Frontal cortex (tissue), 4 donors: ENCODE data around the gene VIT. TPM values are rescaled to one million over a fixed set of nuclear protein-coding genes. Genes with fewer than 3 reads are reported as not detected.

Experiments used
- DNase-seq, 2 donors: peaks; one replicate each; pipeline ENCODE4 v3.0.0; 2012; ENCODE audit warnings: low spot score in 2 of 2
- FAIRE-seq: peaks from 2 replicates; lab custom pipeline; 2012; peaks lifted over from hg19 to GRCh38; lab: Jason Lieb, UNC
- total RNA-seq: library from RNA; depleted of rRNA; stranded (reverse); fragments of >200 nt; gene quantifications from one replicate; pipeline ENCODE4 v1.2.3, GENCODE V29; 2014
- donor health status: control.
- donor health status: control.
- donor health status: control.

The VIT gene
- total RNA-seq, 1 donor from 2014 or later, result 0.41 TPM

GRCh38 chr2:36748166-36748565, 51.7 kb downstream of the VIT start:
- no peak for DNase-seq
- no peak for FAIRE-seq

DNA sequence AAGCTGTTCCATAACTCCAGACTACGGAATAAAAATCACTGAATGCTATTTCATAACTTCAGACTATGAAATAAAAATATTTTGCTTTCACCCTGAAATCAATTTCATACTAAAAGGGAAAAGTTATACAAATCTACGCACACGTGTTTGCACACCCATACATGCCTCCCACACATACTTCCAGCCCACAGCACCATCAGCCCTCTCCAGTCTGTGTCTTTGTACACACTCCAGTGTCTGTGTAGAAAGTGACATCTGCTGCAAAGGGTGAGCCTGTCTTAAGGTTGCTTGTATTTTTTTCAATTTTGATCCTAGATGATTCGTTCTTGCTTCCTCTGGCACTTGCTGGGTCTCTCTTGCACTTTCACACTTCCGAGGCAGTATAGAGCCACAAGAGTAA, 53.6 kb downstream of the VIT start:
- FAIRE-seq, result no peak
- no peak for DNase-seq

DNA sequence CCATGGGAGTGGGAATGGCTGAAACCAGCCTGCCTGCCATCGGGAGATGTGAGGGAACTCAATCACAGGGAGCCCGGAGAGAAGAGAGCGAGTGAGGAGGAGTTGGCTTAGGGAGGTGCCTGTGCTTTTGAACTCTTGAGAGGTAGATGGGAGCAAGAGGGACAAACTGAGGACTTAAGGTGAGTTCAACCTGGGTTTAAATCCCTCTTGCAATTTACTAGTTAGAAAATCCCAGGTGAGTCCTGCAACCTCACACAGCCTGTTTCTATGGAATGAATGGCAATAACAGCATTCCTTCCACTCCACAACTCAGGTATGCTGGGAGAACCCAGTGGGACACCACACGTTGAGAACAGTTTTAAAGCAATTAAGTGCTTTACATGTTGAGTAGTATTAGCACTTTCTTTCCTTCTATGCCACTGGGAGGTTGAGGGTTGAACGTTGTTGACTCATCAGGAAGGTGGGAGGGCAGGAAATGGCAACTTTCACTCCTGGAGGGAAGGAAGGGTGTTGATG, 57.3 kb downstream of the VIT start:
- no peak for FAIRE-seq

DNA sequence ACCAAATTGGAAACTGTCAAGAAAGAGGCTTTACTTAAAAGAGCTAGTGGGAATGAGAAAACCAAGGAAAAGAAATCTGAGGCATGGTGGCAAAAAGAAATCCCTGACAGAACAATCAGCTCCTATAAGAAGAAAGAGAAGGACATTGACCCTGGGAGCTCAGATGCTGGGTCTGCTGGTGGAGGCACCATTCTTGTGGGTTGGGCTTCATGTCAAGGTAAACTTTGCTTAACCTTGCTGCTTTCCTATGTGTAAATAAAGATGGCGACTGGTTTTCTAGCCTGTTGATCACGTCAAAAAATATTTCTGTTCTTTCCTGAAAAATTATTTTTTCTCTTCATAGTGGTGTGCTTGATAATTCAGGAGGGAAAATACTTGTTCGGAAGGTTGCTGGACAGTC, 58.1 kb downstream of the VIT start:
- FAIRE-seq (no peak), DNase-seq (no peak)

More for the DNA sequence above, 57.3 kb downstream of the VIT start:
- no peak for DNase-seq

GRCh38 chr2:36756438-36756837, 59.9 kb downstream of the VIT start:
- no peak for FAIRE-seq

DNA sequence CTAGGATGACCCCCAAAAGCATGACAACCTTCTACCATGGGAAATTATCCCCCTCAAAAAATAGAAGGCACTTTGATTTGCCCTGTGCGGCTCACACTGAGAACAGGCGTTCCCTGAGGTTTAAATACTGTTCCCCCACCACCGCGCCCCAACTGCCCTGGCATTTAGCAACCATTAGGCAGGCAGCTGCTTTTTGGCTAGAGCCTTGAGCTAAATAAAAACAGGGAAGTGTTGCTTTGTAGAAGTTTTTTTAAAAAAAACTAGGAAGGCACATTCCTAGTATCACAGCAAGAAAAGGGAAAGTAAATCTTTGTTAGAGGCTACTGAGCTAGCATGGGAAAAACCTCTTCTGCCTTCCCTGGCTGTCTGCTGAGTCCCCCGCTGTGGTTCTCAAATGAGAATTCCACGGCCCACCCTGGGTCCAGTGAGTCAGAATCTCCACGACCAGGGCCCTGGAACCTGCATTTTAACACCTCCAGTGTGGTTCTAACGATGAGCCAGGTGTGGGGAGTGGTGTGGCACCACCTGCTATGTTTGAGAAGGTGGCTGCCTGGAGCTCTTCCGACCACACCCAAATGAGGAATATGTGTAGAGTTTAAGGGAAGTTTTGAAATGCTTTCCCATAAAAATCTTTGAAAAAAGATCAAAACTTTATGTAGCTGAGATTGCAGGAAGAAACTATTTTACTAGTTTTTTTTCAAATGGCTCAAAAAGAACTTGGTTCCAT, 66.4 kb downstream of the VIT start:
- no peak for DNase-seq
- no peak for FAIRE-seq

More at GRCh38 chr2:36756438-36756837, 59.9 kb downstream of the VIT start:
- no peak for DNase-seq

DNA sequence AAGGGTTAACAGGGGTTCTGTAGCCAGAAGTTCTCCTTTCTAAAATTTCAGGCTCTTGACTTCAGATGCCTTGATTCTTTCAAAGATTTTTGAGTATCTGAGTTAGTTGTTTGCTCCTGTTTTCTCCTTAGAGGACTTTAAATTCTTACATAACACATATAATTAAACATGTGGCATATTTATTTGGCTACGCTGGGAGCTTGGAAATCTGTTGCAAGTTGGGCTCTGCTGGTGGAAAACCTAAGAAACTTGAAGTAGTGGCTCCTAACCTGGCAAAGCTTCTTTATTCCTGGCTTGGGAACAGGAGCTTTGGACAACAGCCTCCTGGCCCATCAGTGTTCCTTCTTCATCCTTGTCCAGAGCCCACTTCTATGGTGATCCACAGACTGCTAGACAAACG, 72.6 kb downstream of the VIT start:
- no peak for DNase-seq
- no peak for FAIRE-seq

DNA sequence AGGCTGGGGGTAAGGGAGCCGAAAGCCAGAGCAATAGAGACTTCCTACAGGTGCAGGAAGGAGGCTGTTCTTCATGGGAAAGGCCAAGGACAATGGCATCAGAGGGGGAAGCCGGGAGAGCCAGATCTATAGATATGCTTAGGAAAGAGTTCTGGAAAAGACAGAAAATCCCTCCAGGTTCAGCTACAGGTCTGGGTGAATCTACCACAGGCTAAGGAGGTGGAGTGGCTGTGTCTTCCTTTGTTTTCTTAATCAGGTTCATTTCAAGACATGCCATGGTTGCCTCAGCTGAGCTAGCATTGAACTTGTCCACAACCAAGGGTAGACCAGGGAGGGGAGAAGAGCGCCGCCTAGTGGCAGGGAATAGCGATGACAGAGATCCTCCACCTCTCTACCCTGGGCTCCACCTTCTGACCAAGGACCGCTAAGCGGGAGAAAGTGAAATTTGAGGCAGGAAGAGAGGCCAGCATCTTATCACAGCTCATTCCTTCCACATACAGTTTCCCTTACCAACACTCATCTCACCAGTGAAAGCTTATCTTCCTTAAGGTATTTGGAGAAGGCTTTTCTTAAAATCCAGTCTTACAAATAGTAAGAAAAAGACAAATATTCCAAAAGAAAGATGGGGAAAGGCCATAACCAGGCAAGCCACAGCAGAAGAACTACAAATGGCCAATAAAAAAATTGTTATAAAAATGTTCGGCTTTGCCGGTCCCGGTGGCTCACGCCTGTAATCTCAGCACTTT, 74.2 kb downstream of the VIT start:
- FAIRE-seq (no peak), DNase-seq (no peak)

DNA sequence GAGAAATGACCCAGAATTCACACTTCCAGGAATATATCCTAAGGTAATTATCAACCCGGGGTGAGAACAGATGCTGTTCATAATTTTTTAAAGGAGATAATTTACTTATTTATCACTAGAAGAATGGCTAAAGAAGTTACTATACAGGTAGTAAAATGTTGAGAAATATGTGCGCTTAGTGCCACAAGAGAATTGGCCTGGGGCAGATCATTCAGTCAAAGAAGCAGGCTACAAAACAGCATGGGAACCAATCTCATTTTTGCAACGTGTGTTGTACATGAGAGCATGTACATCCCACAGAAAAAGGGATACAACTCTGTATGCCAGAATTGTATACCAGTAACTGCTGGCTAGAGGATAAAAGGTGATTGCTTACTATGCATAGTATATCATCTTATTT, 75.2 kb downstream of the VIT start:
- no peak for DNase-seq

DNA sequence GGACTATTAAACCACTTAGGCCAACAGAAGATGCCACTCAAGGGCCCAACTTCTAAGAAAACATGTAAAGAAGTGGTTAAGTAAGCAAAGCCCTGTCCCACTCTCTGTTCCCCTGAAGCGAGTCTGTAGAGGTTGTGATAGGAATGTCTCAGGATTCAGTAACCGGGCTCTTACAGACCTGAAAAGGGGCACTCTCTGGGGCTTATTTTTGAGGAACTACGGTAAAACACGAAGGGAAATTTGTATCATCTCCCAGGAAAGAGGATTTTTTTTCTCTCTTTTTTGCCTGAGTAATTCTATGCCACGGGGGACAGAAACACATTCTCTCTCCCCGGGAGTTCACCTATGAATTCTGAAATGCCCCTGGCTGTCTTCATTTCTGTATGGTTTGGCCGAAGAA, 77.4 kb downstream of the VIT start:
- FAIRE-seq, result no peak
- DNase-seq, result no peak

More for the DNA sequence above, 75.2 kb downstream of the VIT start:
- FAIRE-seq, result no peak

DNA sequence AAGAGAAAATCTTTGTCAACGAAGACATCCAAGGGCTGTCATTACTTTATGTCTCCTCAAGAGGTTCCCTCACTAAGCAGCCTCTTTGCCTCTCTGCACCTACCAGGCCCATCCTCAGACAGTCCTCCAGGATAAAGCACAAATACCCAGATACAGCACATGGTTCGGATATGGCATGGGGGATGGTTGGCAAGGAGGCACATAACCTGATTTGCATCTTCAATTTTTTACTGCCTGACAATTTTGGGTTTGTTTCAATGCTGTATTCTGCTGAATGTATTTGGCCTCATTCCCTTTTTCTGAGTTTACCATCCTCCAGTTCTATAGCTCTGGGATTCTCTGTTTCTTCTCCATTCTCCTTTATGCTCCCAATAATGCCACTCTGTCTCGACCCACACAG, 78.8 kb downstream of the VIT start:
- DNase-seq (no peak), FAIRE-seq (no peak)

DNA sequence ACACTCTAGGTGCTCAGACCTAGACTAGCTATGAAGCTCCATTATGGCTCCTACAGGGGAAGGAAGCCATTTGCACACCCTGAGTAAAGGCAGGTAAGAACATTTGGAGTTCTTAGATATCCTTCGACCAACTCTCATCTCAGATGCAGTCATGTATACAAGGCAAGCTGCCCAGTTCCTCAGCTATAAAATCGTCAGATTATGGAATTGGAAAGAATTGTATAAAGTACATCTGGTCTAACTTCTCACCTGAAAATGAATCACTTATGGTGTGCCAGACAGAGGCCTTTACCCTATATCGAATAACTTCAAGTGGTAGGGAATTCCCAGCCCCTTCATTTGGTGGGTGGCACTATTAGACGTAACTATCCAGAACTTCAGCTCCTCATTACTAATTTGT, 79.3 kb downstream of the VIT start:
- no peak for FAIRE-seq
- no peak for DNase-seq

DNA sequence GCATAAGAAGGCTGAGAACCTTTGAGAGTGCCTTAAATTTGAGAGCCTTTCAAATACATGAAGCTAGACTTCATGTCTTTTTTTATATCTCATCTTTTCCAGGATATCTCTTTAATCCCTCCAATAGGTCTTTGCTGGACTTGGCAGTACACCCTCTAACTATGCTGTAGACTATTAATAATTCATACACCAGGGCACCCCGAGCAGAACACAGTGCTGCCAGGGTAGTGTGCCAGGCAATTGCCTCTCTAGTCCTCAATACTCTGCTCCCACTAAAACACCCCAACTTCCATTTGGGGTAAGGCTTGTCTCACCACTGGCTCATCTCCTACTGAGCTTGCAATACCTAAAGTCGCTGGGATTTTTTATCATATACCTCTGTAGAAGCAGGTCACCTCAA, 80.8 kb downstream of the VIT start:
- DNase-seq, result no peak
- no peak for FAIRE-seq

- FAIRE-seq (no peak), DNase-seq (no peak)
These were observed 81.3 kb downstream of the VIT start for GRCh38 chr2:36777788-36778187.

- no peak for FAIRE-seq
- no peak for DNase-seq
These were observed 83.0 kb downstream of the VIT start for GRCh38 chr2:36779462-36779861.

GRCh38 chr2:36780231-36780839, 83.8 kb downstream of the VIT start:
- FAIRE-seq, result no peak
- DNase-seq, result peak; percentile 33 to 63

- FAIRE-seq (no peak), DNase-seq (no peak)
These were observed 85.6 kb downstream of the VIT start for GRCh38 chr2:36781907-36782720.

DNA sequence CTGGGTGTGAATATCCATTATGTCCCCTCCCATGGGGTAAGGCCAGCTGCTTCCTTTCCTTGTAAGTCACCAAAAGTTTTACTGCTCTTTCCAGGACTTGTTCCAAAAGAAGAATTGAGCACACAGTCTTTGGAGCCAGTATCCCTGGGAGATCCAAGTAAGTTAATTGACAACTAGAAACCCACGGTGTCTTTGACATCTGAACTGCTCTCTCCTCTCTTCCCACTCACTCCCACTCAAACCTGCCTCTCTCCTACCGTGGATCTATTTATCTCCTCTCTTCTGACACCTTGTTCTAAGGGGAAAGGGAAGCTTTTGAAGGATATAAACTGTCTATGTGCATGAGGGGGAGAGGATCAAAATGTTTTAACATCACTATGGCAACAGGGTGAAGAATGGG, 86.7 kb downstream of the VIT start:
- DNase-seq (no peak), FAIRE-seq (no peak)

DNA sequence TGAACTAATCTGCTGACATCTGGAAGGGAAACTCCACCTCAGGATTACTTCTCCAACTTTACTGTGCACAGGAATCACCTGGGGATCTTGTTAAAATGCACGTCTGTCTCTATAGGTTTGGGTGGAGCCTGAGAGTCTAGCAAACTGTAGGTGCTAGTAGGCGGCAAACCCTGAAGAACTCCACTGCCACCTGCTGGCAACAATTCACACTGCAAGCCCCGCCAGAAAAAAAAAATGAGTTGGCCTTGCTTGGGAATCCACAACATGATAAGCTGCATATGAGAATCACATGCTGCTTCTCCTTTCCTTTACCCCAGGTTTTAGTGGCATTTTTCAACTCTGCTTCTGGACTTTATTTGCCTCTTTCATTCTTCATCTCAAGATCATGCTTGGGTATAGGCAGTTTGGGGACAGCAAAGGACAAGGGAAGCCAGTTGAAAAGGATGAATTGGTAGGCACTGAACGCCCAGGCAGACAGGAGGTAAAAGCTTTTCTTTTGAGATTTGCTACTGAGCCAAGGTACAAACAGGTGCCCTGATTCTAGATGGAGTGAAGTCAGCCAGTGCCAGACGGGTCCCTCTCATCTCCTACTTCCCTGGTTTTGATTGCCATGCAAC, 88.8 kb downstream of the VIT start:
- FAIRE-seq (no peak), DNase-seq (peak; percentile 15 to 43)
